HEK293 (cell line): ENCODE results near the gene HTT.

Experiments used
- CTCF ChIA-PET: fragments of 350-600 bp; formaldehyde crosslinking; extraction: SDS; loops from one replicate; lab custom pipeline; 2021; ENCODE audit warnings: antibody characterized with exemption; lab: Yijun Ruan, JAX
- POLR2A ChIA-PET: fragments of 300-600 bp; formaldehyde crosslinking; extraction: SDS; loops from one replicate; lab custom pipeline; 2020; ENCODE audit warnings: antibody characterized with exemption, inconsistent platforms; lab: Yijun Ruan, JAX
- H3K27ac ChIP-seq: fragments of 200-500 bp; sonication (Bioruptor generic); 2 replicates; pipeline ENCODE4 v1.5.1; 2014; ENCODE audit warnings: low read depth, low read length, control low read depth, inconsistent platforms; ENCODE audit errors: extremely low read depth
- H3K36me3 ChIP-seq, 2 experiments: fragments of 200-500 bp in 1 of 2; sonication (Bioruptor generic) in 1 of 2; 1 replicate in 1 of 2; 2 replicates in 1 of 2; pipeline ENCODE4 v1.5.1; 2014 to 2017; ENCODE audit warnings: inconsistent platforms in 2 of 2, low read length in 2 of 2; ENCODE audit not compliant: control insufficient read depth in 2 of 2, insufficient read depth in 1 of 2
- H3K4me1 ChIP-seq: fragments of 200-500 bp; sonication (Bioruptor generic); 2 replicates; pipeline ENCODE4 v1.5.1; 2014; ENCODE audit warnings: mild to moderate bottlenecking, low read length, inconsistent platforms; ENCODE audit not compliant: control insufficient read depth, insufficient read depth
- H3K4me3 ChIP-seq: 2 replicates; pipeline ENCODE4 v1.5.1; 2011; ENCODE audit warnings: low read depth, mild to moderate bottlenecking, control low read depth, low read length, moderate library complexity
- H3K9me3 ChIP-seq: fragments of 200-500 bp; sonication (Bioruptor generic); 2 replicates; pipeline ENCODE4 v1.5.1; 2014; ENCODE audit warnings: low read depth, low read length, inconsistent platforms; ENCODE audit not compliant: control insufficient read depth, insufficient read depth
- KLF7 ChIP-seq: fragments of 450-650 bp; formaldehyde crosslinking; IDR thresholded peaks from 2 replicates; pipeline ENCODE4 v1.5.1; 2016; ENCODE audit warnings: missing biosample characterization, missing genetic modification characterization, borderline replicate concordance
- MEIS1 ChIP-seq: sonication (generic); formaldehyde crosslinking; IDR thresholded peaks from 2 replicates; pipeline ENCODE4 v1.8.1; 2022; ENCODE audit warnings: missing genetic modification reagents, mild to moderate bottlenecking, borderline replicate concordance
- SCRT2 ChIP-seq: fragments of 450-650 bp; formaldehyde crosslinking; IDR thresholded peaks from 2 replicates; pipeline ENCODE4 v1.5.1; 2016; ENCODE audit warnings: missing biosample characterization, missing genetic modification characterization
- ZBTB21 ChIP-seq: fragments of 450-650 bp; formaldehyde crosslinking; IDR thresholded peaks from 2 replicates; pipeline ENCODE4 v1.5.1; 2017; ENCODE audit warnings: missing biosample characterization, missing genetic modification characterization
- ZNF10 ChIP-seq: fragments of 450-650 bp; formaldehyde crosslinking; IDR thresholded peaks from 2 replicates; pipeline ENCODE4 v1.5.1; 2017; ENCODE audit warnings: missing biosample characterization, missing genetic modification characterization
- ZNF121 ChIP-seq: fragments of 450-650 bp; formaldehyde crosslinking; IDR thresholded peaks from 2 replicates; pipeline ENCODE4 v1.5.1; 2016; ENCODE audit warnings: missing biosample characterization, missing genetic modification characterization
- ZNF214 ChIP-seq: fragments of 450-650 bp; formaldehyde crosslinking; IDR thresholded peaks from 2 replicates; pipeline ENCODE4 v1.5.1; 2017; ENCODE audit warnings: missing biosample characterization, mild to moderate bottlenecking, missing genetic modification characterization, borderline replicate concordance
- ZNF24 ChIP-seq: fragments of 450-650 bp; formaldehyde crosslinking; IDR thresholded peaks from 2 replicates; pipeline ENCODE4 v1.5.1; 2016; ENCODE audit warnings: missing biosample characterization, missing genetic modification characterization
- ZNF248 ChIP-seq: fragments of 450-650 bp; formaldehyde crosslinking; IDR thresholded peaks from 2 replicates; pipeline ENCODE4 v1.5.1; 2017; ENCODE audit warnings: missing biosample characterization, missing genetic modification characterization
- ZNF274 ChIP-seq, 2 experiments: fragments of 200-500 bp in 1 of 2; fragments of 450-650 bp in 1 of 2; sonication (Bioruptor generic) in 1 of 2; formaldehyde crosslinking in 1 of 2; IDR thresholded peaks; 2 replicates each; pipeline versions ENCODE4 v1.5.1 to v1.6.1; 2014 to 2016; ENCODE audit warnings: borderline replicate concordance in 1 of 2, inconsistent platforms in 1 of 2, low read length in 1 of 2, missing biosample characterization in 1 of 2, missing genetic modification characterization in 1 of 2
- ZNF404 ChIP-seq: fragments of 450-650 bp; formaldehyde crosslinking; IDR thresholded peaks from 2 replicates; pipeline ENCODE4 v1.5.1; 2017; ENCODE audit warnings: missing biosample characterization, missing genetic modification characterization
- ZNF426 ChIP-seq: fragments of 450-650 bp; formaldehyde crosslinking; IDR thresholded peaks from 2 replicates; pipeline ENCODE4 v1.5.1; 2017; ENCODE audit warnings: missing biosample characterization, missing genetic modification characterization, mild to moderate bottlenecking, inconsistent platforms, moderate library complexity
- ZNF610 ChIP-seq: fragments of 450-650 bp; formaldehyde crosslinking; IDR thresholded peaks from 2 replicates; pipeline ENCODE4 v1.5.1; 2016; ENCODE audit warnings: missing biosample characterization, missing genetic modification characterization, borderline replicate concordance
- ZNF776 ChIP-seq: fragments of 450-650 bp; formaldehyde crosslinking; IDR thresholded peaks from 2 replicates; pipeline ENCODE4 v1.5.0; 2017; ENCODE audit warnings: missing biosample characterization, missing genetic modification characterization, borderline replicate concordance
- ZNF791 ChIP-seq: fragments of 450-650 bp; formaldehyde crosslinking; IDR thresholded peaks from 2 replicates; pipeline ENCODE4 v1.5.1; 2016; ENCODE audit warnings: missing biosample characterization, missing genetic modification characterization
- TF ChIP-seq, protein P1 (sequence below): fragments of 450-650 bp; formaldehyde crosslinking; IDR thresholded peaks from 2 replicates; pipeline ENCODE4 v1.5.1; 2016; ENCODE audit warnings: missing biosample characterization, missing genetic modification characterization
- TF ChIP-seq, protein P2 (sequence below): fragments of 450-650 bp; formaldehyde crosslinking; IDR thresholded peaks from 2 replicates; pipeline ENCODE4 v1.5.1; 2016; ENCODE audit warnings: missing biosample characterization, missing genetic modification characterization
- TF ChIP-seq, protein P3 (sequence below): fragments of 450-650 bp; formaldehyde crosslinking; IDR thresholded peaks from 2 replicates; pipeline ENCODE4 v1.5.1; 2016; ENCODE audit warnings: missing biosample characterization, missing genetic modification characterization

HTT gene

DNA sequence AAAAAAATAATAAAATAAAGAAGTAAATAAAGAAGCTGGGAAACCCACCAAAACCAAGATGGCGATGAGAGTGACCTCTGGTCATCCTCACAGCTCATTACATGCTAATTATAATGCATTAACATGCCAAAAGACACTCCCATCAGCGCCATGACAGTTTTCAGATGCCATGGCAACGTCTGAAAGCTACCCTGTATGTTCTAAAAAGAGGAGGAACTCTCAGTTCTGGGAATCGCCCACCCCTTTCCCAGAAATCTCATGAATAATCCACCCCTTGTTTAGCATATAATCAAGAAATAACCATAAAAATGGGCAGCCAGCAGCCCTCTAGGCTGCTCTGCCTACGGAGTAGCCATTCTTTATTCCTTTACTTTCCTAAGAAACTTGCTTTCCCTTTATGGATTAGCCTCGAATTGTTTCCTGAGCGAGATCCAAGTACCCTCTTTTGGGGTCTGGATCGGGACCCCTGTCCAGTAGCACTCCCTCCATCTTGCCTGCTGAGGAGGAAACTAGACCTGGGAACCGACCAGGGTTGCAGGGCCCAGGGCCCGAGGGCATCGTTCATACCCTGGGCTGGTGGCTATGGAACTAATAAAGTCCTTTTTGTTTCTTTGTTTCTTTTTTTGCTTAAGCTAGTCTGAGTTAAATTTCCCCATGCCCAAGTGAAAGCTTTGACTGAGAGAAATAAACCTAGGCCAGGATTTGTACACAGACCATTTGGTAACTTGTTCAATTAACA, 31.0 kb upstream of the HTT start (continued):
- TF ChIP-seq, protein P1, sequence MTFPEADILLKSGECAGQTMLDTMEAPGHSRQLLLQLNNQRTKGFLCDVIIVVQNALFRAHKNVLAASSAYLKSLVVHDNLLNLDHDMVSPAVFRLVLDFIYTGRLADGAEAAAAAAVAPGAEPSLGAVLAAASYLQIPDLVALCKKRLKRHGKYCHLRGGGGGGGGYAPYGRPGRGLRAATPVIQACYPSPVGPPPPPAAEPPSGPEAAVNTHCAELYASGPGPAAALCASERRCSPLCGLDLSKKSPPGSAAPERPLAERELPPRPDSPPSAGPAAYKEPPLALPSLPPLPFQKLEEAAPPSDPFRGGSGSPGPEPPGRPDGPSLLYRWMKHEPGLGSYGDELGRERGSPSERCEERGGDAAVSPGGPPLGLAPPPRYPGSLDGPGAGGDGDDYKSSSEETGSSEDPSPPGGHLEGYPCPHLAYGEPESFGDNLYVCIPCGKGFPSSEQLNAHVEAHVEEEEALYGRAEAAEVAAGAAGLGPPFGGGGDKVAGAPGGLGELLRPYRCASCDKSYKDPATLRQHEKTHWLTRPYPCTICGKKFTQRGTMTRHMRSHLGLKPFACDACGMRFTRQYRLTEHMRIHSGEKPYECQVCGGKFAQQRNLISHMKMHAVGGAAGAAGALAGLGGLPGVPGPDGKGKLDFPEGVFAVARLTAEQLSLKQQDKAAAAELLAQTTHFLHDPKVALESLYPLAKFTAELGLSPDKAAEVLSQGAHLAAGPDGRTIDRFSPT (tag by site-specific recombination): no peak
- no peak for TF ChIP-seq ZNF24 (tag by site-specific recombination)
- no peak for TF ChIP-seq ZNF791 (tag by site-specific recombination)
- no peak for TF ChIP-seq MEIS1 (CRISPR knock-in tag)
- no peak for TF ChIP-seq ZNF404
- TF ChIP-seq, protein P2, sequence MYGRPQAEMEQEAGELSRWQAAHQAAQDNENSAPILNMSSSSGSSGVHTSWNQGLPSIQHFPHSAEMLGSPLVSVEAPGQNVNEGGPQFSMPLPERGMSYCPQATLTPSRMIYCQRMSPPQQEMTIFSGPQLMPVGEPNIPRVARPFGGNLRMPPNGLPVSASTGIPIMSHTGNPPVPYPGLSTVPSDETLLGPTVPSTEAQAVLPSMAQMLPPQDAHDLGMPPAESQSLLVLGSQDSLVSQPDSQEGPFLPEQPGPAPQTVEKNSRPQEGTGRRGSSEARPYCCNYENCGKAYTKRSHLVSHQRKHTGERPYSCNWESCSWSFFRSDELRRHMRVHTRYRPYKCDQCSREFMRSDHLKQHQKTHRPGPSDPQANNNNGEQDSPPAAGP: no peak
- no peak for TF ChIP-seq ZNF121 (tag by site-specific recombination)

GRCh38 chr4:3044870-3045819, 29.3 kb upstream of the HTT start:
- TF ChIP-seq ZNF10 (tag by site-specific recombination) (no peak), SCRT2 (no peak), KLF7 (tag by site-specific recombination) (no peak), ZNF248 (no peak), ZNF426 (tag by site-specific recombination) (no peak), ZNF776 (tag by site-specific recombination) (no peak), ZNF610 (no peak), ZNF214 (tag by site-specific recombination) (no peak), ZNF274 (IDR thresholded peaks at IDR 0.05; ENCODE audit: low read length) (no peak), ZNF274 (tag by site-specific recombination; IDR thresholded peaks at IDR 0.05; ENCODE audit: borderline replicate concordance) (no peak), ZBTB21 (tag by site-specific recombination) (no peak)
- TF ChIP-seq, protein P3, sequence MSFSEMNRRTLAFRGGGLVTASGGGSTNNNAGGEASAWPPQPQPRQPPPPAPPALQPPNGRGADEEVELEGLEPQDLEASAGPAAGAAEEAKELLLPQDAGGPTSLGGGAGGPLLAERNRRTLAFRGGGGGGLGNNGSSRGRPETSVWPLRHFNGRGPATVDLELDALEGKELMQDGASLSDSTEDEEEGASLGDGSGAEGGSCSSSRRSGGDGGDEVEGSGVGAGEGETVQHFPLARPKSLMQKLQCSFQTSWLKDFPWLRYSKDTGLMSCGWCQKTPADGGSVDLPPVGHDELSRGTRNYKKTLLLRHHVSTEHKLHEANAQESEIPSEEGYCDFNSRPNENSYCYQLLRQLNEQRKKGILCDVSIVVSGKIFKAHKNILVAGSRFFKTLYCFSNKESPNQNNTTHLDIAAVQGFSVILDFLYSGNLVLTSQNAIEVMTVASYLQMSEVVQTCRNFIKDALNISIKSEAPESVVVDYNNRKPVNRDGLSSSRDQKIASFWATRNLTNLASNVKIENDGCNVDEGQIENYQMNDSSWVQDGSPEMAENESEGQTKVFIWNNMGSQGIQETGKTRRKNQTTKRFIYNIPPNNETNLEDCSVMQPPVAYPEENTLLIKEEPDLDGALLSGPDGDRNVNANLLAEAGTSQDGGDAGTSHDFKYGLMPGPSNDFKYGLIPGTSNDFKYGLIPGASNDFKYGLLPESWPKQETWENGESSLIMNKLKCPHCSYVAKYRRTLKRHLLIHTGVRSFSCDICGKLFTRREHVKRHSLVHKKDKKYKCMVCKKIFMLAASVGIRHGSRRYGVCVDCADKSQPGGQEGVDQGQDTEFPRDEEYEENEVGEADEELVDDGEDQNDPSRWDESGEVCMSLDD: no peak
- ChIA-PET POLR2A (no interaction called here), CTCF (interaction anchor here (1.1 kb wide), 2 partner anchors 10 to 67 kb away, joined by 3 to 6 read pairs; no protein-coding TSS in a partner anchor)
- H3K9me3 ChIP-seq: no peaks in the 10 kb centered on the region
- no peak overlapping the region for H3K4me3 ChIP-seq
- H3K36me3 ChIP-seq: no peaks in the 10 kb centered on the region
- no peak overlapping the region for H3K27ac ChIP-seq
- H3K4me1 ChIP-seq: no peaks in the 10 kb centered on the region
